Right lobe of liver (tissue), 6 donors: ENCODE measurements around the gene MYBPC3. TPM values are rescaled to one million over a fixed set of nuclear protein-coding genes. Genes with fewer than 3 reads are reported as not detected.

Experiments used
- ATAC-seq, 4 donors: fragments of 200-7000 bp; cut with Tn5 transposase; one replicate each; pipeline ENCODE4 v1.9.1; 2020; ENCODE audit warnings: mild to moderate bottlenecking in 4 of 4, moderate library complexity in 4 of 4
- DNase-seq, 3 donors: peaks; one replicate each; pipeline ENCODE4 v3.0.0-alpha.2; 2020
- H3K27ac ChIP-seq, 3 donors: fragments of 200-600 bp; one replicate each; pipeline ENCODE4 v1.8.0; 2022
- H3K27me3 ChIP-seq, 2 donors: fragments of 200-600 bp; one replicate each; pipeline ENCODE4 v1.8.0; 2022
- H3K36me3 ChIP-seq, 4 donors: fragments of 200-600 bp; sonication (generic) in 1 of 4; one replicate each; pipeline versions ENCODE4 v1.5.1 to v1.8.0; 2017 to 2022; ENCODE audit warnings: control low read depth in 1 of 4
- H3K4me1 ChIP-seq, 4 donors: fragments of 200-600 bp; sonication (generic) in 1 of 4; one replicate each; pipeline versions ENCODE4 v1.5.1 to v1.8.0; 2017 to 2022; ENCODE audit warnings: control low read depth in 1 of 4
- H3K4me3 ChIP-seq, 3 donors: fragments of 200-600 bp; one replicate each; pipeline ENCODE4 v1.8.0; 2022
- H3K9me3 ChIP-seq, 4 donors: fragments of 200-600 bp; sonication (generic) in 1 of 4; one replicate each; pipeline versions ENCODE4 v1.5.1 to v1.8.0; 2017 to 2022; ENCODE audit warnings: control low read depth in 1 of 4
- CTCF ChIP-seq, 4 donors: fragments of 200-600 bp in 3 of 4; fragments of 450-650 bp in 1 of 4; IDR thresholded peaks; one replicate each; pipeline versions ENCODE4 v1.5.1 to v1.8.0; 2016 to 2022; ENCODE audit warnings: antibody characterized with exemption in 4 of 4, mild to moderate bottlenecking in 2 of 4
- POLR2A ChIP-seq: fragments of 450-650 bp; IDR thresholded peaks from one replicate; pipeline ENCODE4 v1.6.1; 2017; ENCODE audit warnings: antibody characterized with exemption, mild to moderate bottlenecking
- WGBS: methylation state at CpG from one replicate; pipeline ENCODE4 v1.1.6; 2018; ENCODE audit warnings: low coverage, low lambda C conversion rate; ENCODE audit not compliant: insufficient coverage; ENCODE audit errors: missing lambda C conversion rate; 5-methylcytosine and 5-hydroxymethylcytosine counted together
- intact Hi-C, 2 donors: fragments of 100-400 bp; cut with DNase I; formaldehyde crosslinking; loops; one replicate each; pipeline versions ENCODE4 v1.11.2 to v1.14.1; 2022
- total RNA-seq, 6 experiments: library from RNA; depleted of rRNA in 2 of 6; stranded (reverse); fragments of >200 nt in 2 of 6; fragmentation: NEBNext Ultra II Directional in 3 of 6; extraction: Animal tissue kit (Norgen Biotek cat#: 25700) in 3 of 6; gene quantifications; one replicate each; pipeline versions ENCODE4 v1.1.0 to v1.2.4, GENCODE V29; 2016 to 2023
- donor health status: DM: no; HTN: yes; CAD: no.
- donor health status: DM: no; HTN: no; CAD: no.
- donor health status: DM: no; HTN: no; CAD: no.
- donor health status: DM: no; HTN: yes; CAD: no.
- donor health status: DM: no; HTN: yes; CAD: no.

The MYBPC3 gene
- total RNA-seq, 6 experiments from 2014 or later: 0.04 to 0.24 (median 0.13) TPM; not detected in 1

GRCh38 chr11:47376525-47377371, 24.2 kb upstream of the MYBPC3 start:
- H3K9me3 ChIP-seq: no peaks in the 10 kb centered on the region
- peak; percentile 33 to 66 (median 50) for ATAC-seq
- 35% methylated on average over 5 of the region's 14 CpGs for whole genome bisulfite sequencing
- peak overlapping the region; percentile 21 to 80 (median 69) for H3K27ac ChIP-seq
- peaks cover 0 to 2% (median 0%) of the 10 kb centered on the region in 4 donors for H3K4me1 ChIP-seq
- intact Hi-C loops: loop anchor here (5.0 to 10.0 kb wide), 2 partner anchors 48 to 76 kb away; partner anchors contain the start of gene PSMC3 (in 1 of the 2)
- no peaks in the 10 kb centered on the region for H3K36me3 ChIP-seq
- TF ChIP-seq POLR2A (no peak), CTCF (IDR thresholded peaks at IDR 0.05) (no peak)
- peak overlapping the region; percentile 21 to 44 (median 22) for H3K4me3 ChIP-seq
- no peaks in the 10 kb centered on the region for H3K27me3 ChIP-seq
- peak in 2 of 3 donors; percentile 73 to 80 for DNase-seq

GRCh38 chr11:47376107-47376524, 23.6 kb upstream of the MYBPC3 start:
- intact Hi-C loops: loop anchor here (5.0 to 10.0 kb wide), 2 partner anchors 49 to 76 kb away; partner anchors contain the start of gene PSMC3 (in 1 of the 2)
- H3K27me3 ChIP-seq: no peaks in the 10 kb centered on the region
- no peaks in the 10 kb centered on the region for H3K36me3 ChIP-seq
- DNase-seq: no peak
- peak overlapping the region in 2 of 3 donors; percentile 6 to 44 for H3K4me3 ChIP-seq
- TF ChIP-seq POLR2A (no peak), CTCF (IDR thresholded peaks at IDR 0.05) (no peak)
- 71% methylated on average over 4 of the region's 8 CpGs for WGBS
- no peaks in the 10 kb centered on the region for H3K9me3 ChIP-seq
- H3K27ac ChIP-seq: peak overlapping the region in 1 of 3 donors; percentile 26
- ATAC-seq: no peak
- peaks cover 0 to 2% (median 0%) of the 10 kb centered on the region in 4 donors for H3K4me1 ChIP-seq

GRCh38 chr11:47375546-47376085, 23.1 kb upstream of the MYBPC3 start:
- TF ChIP-seq POLR2A: no peak
- TF ChIP-seq CTCF (IDR thresholded peaks at IDR 0.05): no peak

GRCh38 chr11:47375020-47375419, 22.5 kb upstream of the MYBPC3 start:
- ATAC-seq: no peak
- Histone ChIP-seq H3K4me3 (peak overlapping the region in 2 of 3 donors; percentile 6 to 44), H3K27me3 (no peaks in the 10 kb centered on the region), H3K27ac (no peak overlapping the region), H3K4me1 (peaks cover 0 to 2% (median 0%) of the 10 kb centered on the region in 4 donors), H3K9me3 (no peaks in the 10 kb centered on the region), H3K36me3 (no peaks in the 10 kb centered on the region)
- intact Hi-C loops: loop anchor here (5.0 to 10.0 kb wide), 2 partner anchors 50 to 77 kb away; partner anchors contain the start of gene PSMC3 (in 1 of the 2)
- DNase-seq: peak in 1 of 3 donors; percentile 44
- 71% methylated on average over 5 of the region's 8 CpGs for WGBS
- TF ChIP-seq CTCF (IDR thresholded peaks at IDR 0.05): no peak
- TF ChIP-seq POLR2A: no peak

More at GRCh38 chr11:47375546-47376085, 23.1 kb upstream of the MYBPC3 start:
- peaks cover 0 to 2% (median 0%) of the 10 kb centered on the region in 4 donors for H3K4me1 ChIP-seq
- peak overlapping the region in 2 of 3 donors; percentile 6 to 44 for H3K4me3 ChIP-seq
- no peaks in the 10 kb centered on the region for H3K9me3 ChIP-seq
- intact Hi-C loops: loop anchor here (5.0 to 10.0 kb wide), 2 partner anchors 49 to 77 kb away; partner anchors contain the start of gene PSMC3 (in 1 of the 2)
- no peaks in the 10 kb centered on the region for H3K27me3 ChIP-seq
- H3K27ac ChIP-seq: peak overlapping the region in 1 of 3 donors; percentile 26
- ATAC-seq: no peak
- WGBS: no CpG with 5 or more reads among the region's 13 CpGs
- peak in 1 of 3 donors; percentile 43 for DNase-seq
- no peaks in the 10 kb centered on the region for H3K36me3 ChIP-seq
